Measurements from ENCODE around the gene PTPRCAP. TPM values are rescaled to one million over a fixed set of nuclear protein-coding genes. Genes with fewer than 3 reads are reported as not detected.
A peak's percentile ranks its signal among the peaks of the same experiment; 100 is the strongest.

Gene PTPRCAP
- polyA plus RNA-seq, 1 of the 3 experiments (the other 2 are of a cell fraction), result 1.4 TPM

- CTCF ChIA-PET, result interaction anchor here (0.8 kb wide), 1 partner anchor 16 kb away, joined by 3 read pairs; no protein-coding TSS in a partner anchor
- no peak overlapping the region for H3K9ac ChIP-seq
- WGBS (ENCODE audit: low lambda C conversion rate), result 92% methylated on average over 11 of the region's 11 CpGs
These were observed 7.8 kb downstream of the PTPRCAP start for GRCh38 chr11:67429722-67430121.

GRCh38 chr11:67429038-67429668 is 8.3 kb downstream of the PTPRCAP start:
- ChIA-PET CTCF (no interaction called here), POLR2A (interaction anchor here (0.9 to 1.8 kb wide), 4 partner anchors 9 to 39 kb away, joined by 3 to 6 read pairs (median 4); partner anchors contain the start of gene PPP1CA)
- Histone ChIP-seq H3K4me1 (ENCODE audit: control insufficient read depth in 1 of 2, insufficient read depth in 2 of 2, low read depth in 1 of 2, low read length in 1 of 2) (peaks cover 3 to 10% of the 10 kb centered on the region in 2 experiments; a peak in 1 of 4 replicates), H3K27ac (ENCODE audit: low read depth in 2 of 2, low read length in 1 of 2) (peak overlapping the region in 1 of 2 experiments; percentile 40; a peak in 2 of 4 replicates), H3K4me3 (ENCODE audit: low read depth in 2 of 2, low read length in 1 of 2) (peak overlapping the region; percentile 76 to 85), H3K4me2 (peak overlapping the region; percentile 99), H4K20me1 (ENCODE audit: insufficient read depth) (no peaks in the 10 kb centered on the region), H3F3A (replicated peaks; ENCODE audit: insufficient read depth) (no peaks in the 10 kb centered on the region), H2AFZ (ENCODE audit: low read depth) (peak overlapping the region; percentile 77; the same call in 1 of the 2 replicates), H3K9me2 (no peaks in the 10 kb centered on the region), H3K79me2 (ENCODE audit: insufficient read depth) (peaks cover 28% of the 10 kb centered on the region), H3K27me3 (ENCODE audit: insufficient read depth) (no peaks in the 10 kb centered on the region), H3K36me3 (replicated peaks in 1 of 2; ENCODE audit: control insufficient read depth in 1 of 2, insufficient read depth in 2 of 2, low read length in 1 of 2) (peaks cover 3 to 25% of the 10 kb centered on the region in 2 experiments), H3K9me3 (no peaks in the 10 kb centered on the region), H3K9ac (peak overlapping the region; percentile 92)
- WGBS (ENCODE audit: low lambda C conversion rate), result 28% methylated on average over 7 of the region's 12 CpGs
- no peak for DNase-seq
- TF ChIP-seq SMC3 (IDR thresholded peaks at IDR 0.05; ENCODE audit: low read depth, low read length) (no peak), ZBTB33 (IDR thresholded peaks at IDR 0.05; ENCODE audit: borderline replicate concordance, low read depth) (no peak), RAD21 (IDR thresholded peaks at IDR 0.05; ENCODE audit: low read length) (no peak), NRF1 (IDR thresholded peaks at IDR 0.05; ENCODE audit: low read depth, low read length) (no peak), MEF2A (IDR thresholded peaks at IDR 0.05; ENCODE audit: borderline replicate concordance, low read depth) (no peak), FOXM1 (IDR thresholded peaks at IDR 0.05; ENCODE audit: low read depth) (no peak), TCF12 (IDR thresholded peaks at IDR 0.05) (no peak), RCOR1 (IDR thresholded peaks at IDR 0.05; ENCODE audit: low read length) (no peak), GATA2 (CRISPR knock-in tag; IDR thresholded peaks at IDR 0.05) (no peak), SIN3A (IDR thresholded peaks at IDR 0.05; ENCODE audit: borderline replicate concordance, low read depth, low read length) (no peak), RXRA (IDR thresholded peaks at IDR 0.05; ENCODE audit: borderline replicate concordance, low read depth) (no peak)
- TF ChIP-seq, protein P1, sequence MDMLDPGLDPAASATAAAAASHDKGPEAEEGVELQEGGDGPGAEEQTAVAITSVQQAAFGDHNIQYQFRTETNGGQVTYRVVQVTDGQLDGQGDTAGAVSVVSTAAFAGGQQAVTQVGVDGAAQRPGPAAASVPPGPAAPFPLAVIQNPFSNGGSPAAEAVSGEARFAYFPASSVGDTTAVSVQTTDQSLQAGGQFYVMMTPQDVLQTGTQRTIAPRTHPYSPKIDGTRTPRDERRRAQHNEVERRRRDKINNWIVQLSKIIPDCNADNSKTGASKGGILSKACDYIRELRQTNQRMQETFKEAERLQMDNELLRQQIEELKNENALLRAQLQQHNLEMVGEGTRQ (IDR thresholded peaks at IDR 0.05; ENCODE audit: borderline replicate concordance, low read depth, low read length), result no peak

More at GRCh38 chr11:67429722-67430121, 7.8 kb downstream of the PTPRCAP start:
- no peaks in the 10 kb centered on the region for H3F3A ChIP-seq (replicated peaks; ENCODE audit: insufficient read depth)
- no peak overlapping the region for H3K27ac ChIP-seq (ENCODE audit: low read depth in 2 of 2, low read length in 1 of 2)
- H3K36me3 ChIP-seq (replicated peaks in 1 of 2; ENCODE audit: control insufficient read depth in 1 of 2, insufficient read depth in 2 of 2, low read length in 1 of 2), result peaks cover 3 to 29% of the 10 kb centered on the region in 2 experiments
- POLR2A ChIA-PET, result interaction anchor here (1.8 kb wide), 1 partner anchor 8 kb away, joined by 4 read pairs; no protein-coding TSS in a partner anchor
- H3K4me3 ChIP-seq (ENCODE audit: low read depth in 2 of 2, low read length in 1 of 2), result no peak overlapping the region
- TF ChIP-seq REST (IDR thresholded peaks at IDR 0.05; ENCODE audit: low read depth, low read length) (no peak), FOXM1 (IDR thresholded peaks at IDR 0.05; ENCODE audit: low read depth) (no peak), FOSL2 (IDR thresholded peaks at IDR 0.05; ENCODE audit: borderline replicate concordance, low read depth) (no peak), RCOR1 (IDR thresholded peaks at IDR 0.05; ENCODE audit: low read length) (no peak), SMC3 (IDR thresholded peaks at IDR 0.05; ENCODE audit: low read depth, low read length) (no peak)
- H3K27me3 ChIP-seq (ENCODE audit: insufficient read depth), result no peaks in the 10 kb centered on the region
- DNase-seq, result no peak
- H4K20me1 ChIP-seq (ENCODE audit: insufficient read depth), result no peaks in the 10 kb centered on the region
- H3K4me2 ChIP-seq, result peak overlapping the region; percentile 99
- no peaks in the 10 kb centered on the region for H3K9me2 ChIP-seq
- H3K9me3 ChIP-seq, result no peaks in the 10 kb centered on the region
- peaks cover 28% of the 10 kb centered on the region for H3K79me2 ChIP-seq (ENCODE audit: insufficient read depth)
- H2AFZ ChIP-seq (ENCODE audit: low read depth), result no peak overlapping the region
- H3K4me1 ChIP-seq (ENCODE audit: control insufficient read depth in 1 of 2, insufficient read depth in 2 of 2, low read depth in 1 of 2, low read length in 1 of 2), result peaks cover 3 to 10% of the 10 kb centered on the region in 2 experiments; a peak in 1 of 4 replicates
